Glutamatergic neuron (in vitro differentiated cells): ENCODE results near the gene PALD1. TPM values are rescaled to one million over a fixed set of nuclear protein-coding genes. Genes with fewer than 3 reads are reported as not detected.

Source experiments
- DNase-seq: peaks from one replicate; pipeline ENCODE4 v3.0.0; 2022
- H3K27ac Mint-ChIP-seq: one replicate; pipeline ENCODE4 v1.8.0; 2020; ENCODE audit warnings: mild to moderate bottlenecking, mixed read lengths, inconsistent platforms; ENCODE audit not compliant: unreplicated experiment
- H3K27me3 Mint-ChIP-seq: one replicate; pipeline ENCODE4 v1.8.0; 2020; ENCODE audit warnings: mild to moderate bottlenecking, moderate library complexity, mixed read lengths, inconsistent platforms; ENCODE audit not compliant: unreplicated experiment
- H3K36me3 Mint-ChIP-seq: one replicate; pipeline ENCODE4 v1.8.0; 2020; ENCODE audit warnings: mild to moderate bottlenecking, mixed read lengths, inconsistent platforms; ENCODE audit not compliant: unreplicated experiment
- H3K4me1 Mint-ChIP-seq: one replicate; pipeline ENCODE4 v1.8.0; 2020; ENCODE audit warnings: mild to moderate bottlenecking, low read depth, mixed read lengths, inconsistent platforms; ENCODE audit not compliant: unreplicated experiment
- H3K4me3 Mint-ChIP-seq: one replicate; pipeline ENCODE4 v1.8.0; 2020; ENCODE audit warnings: mild to moderate bottlenecking, mixed read lengths, inconsistent platforms; ENCODE audit not compliant: unreplicated experiment
- H3K9me3 Mint-ChIP-seq: one replicate; pipeline ENCODE4 v1.8.0; 2020; ENCODE audit warnings: mild to moderate bottlenecking, moderate library complexity, mixed read lengths, inconsistent platforms; ENCODE audit not compliant: unreplicated experiment
- CTCF ChIP-seq: fragments of 200-600 bp; sonication (generic); IDR thresholded peaks from one replicate; pipeline ENCODE4 v1.5.0; 2021; ENCODE audit not compliant: partially characterized antibody, unreplicated experiment
- total RNA-seq: library from RNA; stranded (reverse); fragmentation: NEBNext Ultra II Directional; extraction: Animal tissue kit (Norgen Biotek cat#: 25700); gene quantifications from one replicate; pipeline ENCODE4 v1.2.1, GENCODE V29; 2021; ENCODE audit not compliant: unreplicated experiment

PALD1 gene
- total RNA-seq, 1 donor from 2014 or later = 15.5 TPM

- H3K9me3 Mint-ChIP-seq = peaks cover 3% of the 10 kb centered on the region
- no peak for DNase-seq
- no peak overlapping the region for H3K27ac Mint-ChIP-seq
- peaks cover 11% of the 10 kb centered on the region for H3K27me3 Mint-ChIP-seq
- H3K4me1 Mint-ChIP-seq = peaks cover 3% of the 10 kb centered on the region
- TF ChIP-seq CTCF = no peak
- H3K4me3 Mint-ChIP-seq = no peak overlapping the region
- no peaks in the 10 kb centered on the region for H3K36me3 Mint-ChIP-seq
These were observed 32.6 kb upstream of the PALD1 start for GRCh38 chr10:70445718-70446657.

GRCh38 chr10:70448236-70448635 is 30.3 kb upstream of the PALD1 start:
- peaks cover 1% of the 10 kb centered on the region for H3K9me3 Mint-ChIP-seq
- DNase-seq = no peak
- no peak for TF ChIP-seq CTCF
- H3K4me3 Mint-ChIP-seq = no peak overlapping the region
- H3K4me1 Mint-ChIP-seq = peaks cover 3% of the 10 kb centered on the region
- H3K27ac Mint-ChIP-seq = no peak overlapping the region
- peaks cover 6% of the 10 kb centered on the region for H3K27me3 Mint-ChIP-seq
- H3K36me3 Mint-ChIP-seq = no peaks in the 10 kb centered on the region

- no peaks in the 10 kb centered on the region for H3K36me3 Mint-ChIP-seq
- no peak overlapping the region for H3K27ac Mint-ChIP-seq
- peaks cover 12% of the 10 kb centered on the region for H3K27me3 Mint-ChIP-seq
- peaks cover 9% of the 10 kb centered on the region for H3K9me3 Mint-ChIP-seq
- no peak overlapping the region for H3K4me3 Mint-ChIP-seq
- peaks cover 2% of the 10 kb centered on the region for H3K4me1 Mint-ChIP-seq
- no peak for TF ChIP-seq CTCF
- DNase-seq = no peak
These were observed 23.3 kb upstream of the PALD1 start for GRCh38 chr10:70455213-70455630.

- H3K27ac Mint-ChIP-seq = no peak overlapping the region
- H3K4me1 Mint-ChIP-seq = peaks cover 2% of the 10 kb centered on the region
- peaks cover 9% of the 10 kb centered on the region for H3K9me3 Mint-ChIP-seq
- DNase-seq = no peak
- TF ChIP-seq CTCF = no peak
- peaks cover 10% of the 10 kb centered on the region for H3K27me3 Mint-ChIP-seq
- H3K36me3 Mint-ChIP-seq = no peaks in the 10 kb centered on the region
- H3K4me3 Mint-ChIP-seq = no peak overlapping the region
These were observed 22.4 kb upstream of the PALD1 start for GRCh38 chr10:70456164-70456563.

GRCh38 chr10:70457759-70458305 is 20.7 kb upstream of the PALD1 start:
- DNase-seq = no peak
- no peak overlapping the region for H3K27ac Mint-ChIP-seq
- no peak for TF ChIP-seq CTCF
- H3K27me3 Mint-ChIP-seq = peaks cover 10% of the 10 kb centered on the region
- peaks cover 2% of the 10 kb centered on the region for H3K4me1 Mint-ChIP-seq
- no peaks in the 10 kb centered on the region for H3K36me3 Mint-ChIP-seq
- H3K4me3 Mint-ChIP-seq = no peak overlapping the region
- peaks cover 7% of the 10 kb centered on the region for H3K9me3 Mint-ChIP-seq
